Measurements from ENCODE around the gene SLC25A38.

DNA sequence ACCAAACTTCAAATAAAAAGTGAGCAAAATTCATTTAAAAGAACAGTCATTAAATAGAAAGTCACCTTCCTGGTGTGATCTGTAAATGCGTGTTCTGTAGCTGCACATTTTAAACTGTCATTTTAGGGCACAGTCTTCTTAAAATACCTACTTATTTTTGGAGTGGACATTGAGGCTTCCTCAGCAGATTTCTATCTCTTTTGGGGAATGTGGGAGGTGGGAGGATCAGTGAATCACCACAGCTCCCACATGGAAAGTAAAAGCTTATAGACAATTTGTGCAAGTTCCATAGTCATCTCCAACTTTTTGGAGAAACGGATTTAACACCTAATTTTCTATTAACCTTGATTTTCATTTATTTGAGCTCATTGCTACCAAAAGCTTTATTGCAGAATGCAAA lies 63.3 kb downstream of the SLC25A38 start:
- no peak for TF ChIP-seq CTCF (IDR thresholded peaks at IDR 0.05; ENCODE audit: insufficient read depth, low read length)
- TF ChIP-seq REST (IDR thresholded peaks at IDR 0.05; ENCODE audit: insufficient replicate concordance, low read depth), result no peak

Measured in HL-60 (cell line).